Mesendoderm (in vitro differentiated cells): ENCODE measurements around the gene FAAH. TPM values are rescaled to one million over a fixed set of nuclear protein-coding genes. Genes with fewer than 3 reads are reported as not detected.
"Not testable (repeated sequence)": the region's sequence is repeated elsewhere in the genome, so short reads cannot be mapped to it uniquely, and the experiment has no call there.

Experiments
- DNase-seq: peaks from one replicate; pipeline ENCODE4 v3.0.0; 2013
- H2AK5ac ChIP-seq: 2 replicates; pipeline ENCODE4 v1.6.1; 2013; ENCODE audit warnings: low read length, inconsistent platforms
- H2BK120ac ChIP-seq: 2 replicates; pipeline ENCODE4 v1.6.1; 2013; ENCODE audit warnings: low read depth, mild to moderate bottlenecking, low read length, moderate library complexity, mixed read lengths
- H2BK15ac ChIP-seq: replicated peaks from 2 replicates; pipeline ENCODE4 v1.6.1; 2013; ENCODE audit warnings: low read depth, mild to moderate bottlenecking, moderate library complexity
- H2BK5ac ChIP-seq: 2 replicates; pipeline ENCODE4 v1.6.1; 2013; ENCODE audit warnings: low read length, inconsistent platforms
- H3K18ac ChIP-seq: 2 replicates; pipeline ENCODE4 v1.6.1; 2013; ENCODE audit warnings: mild to moderate bottlenecking, low read length, mixed read lengths
- H3K23ac ChIP-seq: one replicate; pipeline ENCODE4 v1.6.1; 2013; ENCODE audit warnings: low read length
- H3K27ac ChIP-seq: 2 replicates; pipeline ENCODE4 v1.5.1; 2013; ENCODE audit warnings: low read depth, mild to moderate bottlenecking, inconsistent platforms, low read length, moderate library complexity
- H3K27me3 ChIP-seq: 2 replicates; pipeline ENCODE4 v1.6.1; 2013; ENCODE audit warnings: low read length, control low read depth, mild to moderate bottlenecking, inconsistent platforms; ENCODE audit not compliant: insufficient read depth, poor library complexity
- H3K36me3 ChIP-seq: 2 replicates; pipeline ENCODE4 v1.6.1; 2013; ENCODE audit warnings: low read length, inconsistent platforms; ENCODE audit not compliant: control insufficient read depth, insufficient read depth
- H3K4ac ChIP-seq: one replicate; pipeline ENCODE4 v1.6.1; 2013; ENCODE audit warnings: low read depth, mild to moderate bottlenecking, low read length, moderate library complexity
- H3K4me1 ChIP-seq: 2 replicates; pipeline ENCODE4 v1.6.1; 2013; ENCODE audit warnings: low read depth, low read length, inconsistent platforms; ENCODE audit not compliant: control insufficient read depth
- H3K4me2 ChIP-seq: 2 replicates; pipeline ENCODE4 v1.6.1; 2013; ENCODE audit warnings: low read length
- H3K4me3 ChIP-seq: 2 replicates; pipeline ENCODE4 v1.5.1; 2013; ENCODE audit warnings: mild to moderate bottlenecking, low read length
- H3K56ac ChIP-seq: one replicate; pipeline ENCODE4 v1.6.1; 2013; ENCODE audit warnings: low read length
- H3K79me1 ChIP-seq: 2 replicates; pipeline ENCODE4 v1.6.1; 2013; ENCODE audit warnings: low read length, inconsistent platforms
- H3K79me2 ChIP-seq: 2 replicates; pipeline ENCODE4 v1.6.1; 2013; ENCODE audit warnings: mild to moderate bottlenecking, low read length; ENCODE audit not compliant: control insufficient read depth, insufficient read depth
- H3K9ac ChIP-seq: 2 replicates; pipeline ENCODE4 v1.6.1; 2013; ENCODE audit warnings: low read length, inconsistent platforms
- H4K5ac ChIP-seq: one replicate; pipeline ENCODE4 v1.6.1; 2013; ENCODE audit warnings: low read length
- H4K8ac ChIP-seq: one replicate; pipeline ENCODE4 v1.6.1; 2013; ENCODE audit warnings: low read depth, mild to moderate bottlenecking, control low read depth, low read length, moderate library complexity
- WGBS: extraction: QIAGEN DNeasy Blood & Tissue Kit; methylation state at CpG from one replicate; pipeline ENCODE4 v1.1.7; 2013; ENCODE audit warnings: low lambda C conversion rate, missing lambda C conversion rate; ENCODE audit not compliant: insufficient coverage; ENCODE audit errors: extremely low coverage; 5-methylcytosine and 5-hydroxymethylcytosine counted together
- polyA plus RNA-seq, 2 experiments: library from polyadenylated mRNA; stranded (reverse); fragments of 200-250 nt; gene quantifications; one replicate each; pipeline ENCODE4 v1.2.3, GENCODE V29; 2013

FAAH gene
- 3.3 TPM for polyA plus RNA-seq (2013, experiment 1 of 2)
- polyA plus RNA-seq (2013, experiment 2 of 2): 3.3 TPM

GRCh38 chr1:46394108-46394871, at the start of gene FAAH:
FAAH (plus strand) TSS chr1:46394317; CDS start chr1:46394349, 32 bp downstream.
- no peak within 1 kb of the TSS for H2BK15ac ChIP-seq
- H3K56ac ChIP-seq: peak within 1 kb of the TSS; percentile 86
- no peaks in the 10 kb centered on the region for H3K79me2 ChIP-seq
- H3K27me3 ChIP-seq: no peaks in the 10 kb centered on the region
- H2AK5ac ChIP-seq: no peak within 1 kb of the TSS
- peak within 1 kb of the TSS; percentile 72 for H3K9ac ChIP-seq
- no peak within 1 kb of the TSS for H3K4ac ChIP-seq
- H4K8ac ChIP-seq: no peak within 1 kb of the TSS
- peak within 1 kb of the TSS; percentile 63 for H3K18ac ChIP-seq
- no CpG with 5 or more reads among the region's 75 CpGs for WGBS
- no peak within 1 kb of the TSS for H3K27ac ChIP-seq
- peak within 1 kb of the TSS; percentile 37 for H3K4me3 ChIP-seq
- H2BK120ac ChIP-seq: no peak within 1 kb of the TSS
- no peak within 1 kb of the TSS for H3K23ac ChIP-seq
- H3K79me1 ChIP-seq: no peaks in the 10 kb centered on the region
- H2BK5ac ChIP-seq: no peak within 1 kb of the TSS
- no peaks in the 10 kb centered on the region for H3K4me1 ChIP-seq
- no peaks in the 10 kb centered on the region for H3K36me3 ChIP-seq
- peak; percentile 85 for DNase-seq
- peak within 1 kb of the TSS; percentile 94 for H3K4me2 ChIP-seq
- H4K5ac ChIP-seq: no peak within 1 kb of the TSS

- no peak for DNase-seq
- H3K79me1 ChIP-seq: peaks cover 21% of the 10 kb centered on the region
Observed at GRCh38 chr1:46344481-46344880, 49.6 kb upstream of the FAAH start.

GRCh38 chr1:46345281-46345680, 48.8 kb upstream of the FAAH start:
- H3K27me3 ChIP-seq: no peaks in the 10 kb centered on the region
- H2AK5ac ChIP-seq: no peak overlapping the region
- H3K79me2 ChIP-seq: peaks cover 13% of the 10 kb centered on the region
- H3K27ac ChIP-seq: no peak overlapping the region
- no peak overlapping the region for H2BK5ac ChIP-seq
- H3K56ac ChIP-seq: no peak overlapping the region
- H3K36me3 ChIP-seq: peaks cover 7% of the 10 kb centered on the region
- H3K4me2 ChIP-seq: no peak overlapping the region
- DNase-seq: no peak
- no peak overlapping the region for H2BK120ac ChIP-seq
- H3K4me1 ChIP-seq: no peaks in the 10 kb centered on the region
- no peak overlapping the region for H3K23ac ChIP-seq
- peaks cover 21% of the 10 kb centered on the region for H3K79me1 ChIP-seq
- H3K4ac ChIP-seq: no peak overlapping the region
- H4K5ac ChIP-seq: no peak overlapping the region
- no peak overlapping the region for H2BK15ac ChIP-seq
- H3K4me3 ChIP-seq: no peak overlapping the region
- no peak overlapping the region for H3K18ac ChIP-seq
- H3K9ac ChIP-seq: no peak overlapping the region
- H4K8ac ChIP-seq: no peak overlapping the region

More at GRCh38 chr1:46344481-46344880, 49.6 kb upstream of the FAAH start:
- H4K8ac ChIP-seq: no peak overlapping the region
- H3K27ac ChIP-seq: no peak overlapping the region
- no peak overlapping the region for H3K18ac ChIP-seq
- no peaks in the 10 kb centered on the region for H3K4me1 ChIP-seq
- no peak overlapping the region for H3K4me2 ChIP-seq
- H2BK120ac ChIP-seq: no peak overlapping the region
- no peak overlapping the region for H4K5ac ChIP-seq
- no peak overlapping the region for H3K4ac ChIP-seq
- H3K56ac ChIP-seq: no peak overlapping the region
- H3K36me3 ChIP-seq: peaks cover 5% of the 10 kb centered on the region
- H3K9ac ChIP-seq: no peak overlapping the region
- peaks cover 13% of the 10 kb centered on the region for H3K79me2 ChIP-seq
- no peak overlapping the region for H3K4me3 ChIP-seq
- no peak overlapping the region for H2AK5ac ChIP-seq
- WGBS: no CpG with 5 or more reads among the region's 3 CpGs
- no peak overlapping the region for H2BK15ac ChIP-seq
- no peak overlapping the region for H3K23ac ChIP-seq
- no peaks in the 10 kb centered on the region for H3K27me3 ChIP-seq
- no peak overlapping the region for H2BK5ac ChIP-seq

- H3K4me2 ChIP-seq: no peak overlapping the region
- H3K79me2 ChIP-seq: no peaks in the 10 kb centered on the region
- H2BK5ac ChIP-seq: no peak overlapping the region
- no peaks in the 10 kb centered on the region for H3K4me1 ChIP-seq
- no peak for DNase-seq
- H3K79me1 ChIP-seq: no peaks in the 10 kb centered on the region
- no peak overlapping the region for H2AK5ac ChIP-seq
- peaks cover 4% of the 10 kb centered on the region for H3K36me3 ChIP-seq
- no peak overlapping the region for H2BK15ac ChIP-seq
- no peak overlapping the region for H4K5ac ChIP-seq
- H3K27me3 ChIP-seq: no peaks in the 10 kb centered on the region
- no peak overlapping the region for H3K27ac ChIP-seq
- no peak overlapping the region for H4K8ac ChIP-seq
- no peak overlapping the region for H3K4me3 ChIP-seq
- no peak overlapping the region for H2BK120ac ChIP-seq
- no peak overlapping the region for H3K9ac ChIP-seq
- WGBS: 100% methylated on average over 1 of the region's 2 CpGs
- H3K4ac ChIP-seq: no peak overlapping the region
- H3K56ac ChIP-seq: no peak overlapping the region
- no peak overlapping the region for H3K23ac ChIP-seq
- H3K18ac ChIP-seq: no peak overlapping the region
Observed at GRCh38 chr1:46352363-46352762, 41.8 kb upstream of the FAAH start.

- no CpG with 5 or more reads among the region's 5 CpGs for WGBS
- H3K27me3 ChIP-seq, H4K5ac ChIP-seq: not testable (repeated sequence)
Observed at GRCh38 chr1:46355920-46356319, 38.2 kb upstream of the FAAH start.

GRCh38 chr1:46362158-46362557, 32.0 kb upstream of the FAAH start:
- DNase-seq: no peak
- no peak overlapping the region for H2BK15ac ChIP-seq
- H3K4ac ChIP-seq: no peak overlapping the region
- H3K9ac ChIP-seq: no peak overlapping the region
- peaks cover 13% of the 10 kb centered on the region for H3K36me3 ChIP-seq
- H4K5ac ChIP-seq: no peak overlapping the region
- H3K4me1 ChIP-seq: no peaks in the 10 kb centered on the region
- no peak overlapping the region for H2BK5ac ChIP-seq
- no peak overlapping the region for H3K18ac ChIP-seq
- H3K79me2 ChIP-seq: no peaks in the 10 kb centered on the region
- no peak overlapping the region for H3K4me2 ChIP-seq
- H2AK5ac ChIP-seq: no peak overlapping the region
- no peak overlapping the region for H2BK120ac ChIP-seq
- no peak overlapping the region for H3K23ac ChIP-seq
- no peak overlapping the region for H3K56ac ChIP-seq
- H3K27me3 ChIP-seq: no peaks in the 10 kb centered on the region
- no CpG with 5 or more reads among the region's 3 CpGs for WGBS
- no peaks in the 10 kb centered on the region for H3K79me1 ChIP-seq
- H4K8ac ChIP-seq: no peak overlapping the region
- H3K27ac ChIP-seq: no peak overlapping the region
- H3K4me3 ChIP-seq: no peak overlapping the region

More at GRCh38 chr1:46355920-46356319, 38.2 kb upstream of the FAAH start:
- H3K79me2 ChIP-seq, H3K18ac ChIP-seq, H3K4me2 ChIP-seq, H3K4me3 ChIP-seq, H2BK120ac ChIP-seq, H3K79me1 ChIP-seq, DNase-seq, H3K4ac ChIP-seq, H3K23ac ChIP-seq, H3K56ac ChIP-seq, H4K8ac ChIP-seq, H2AK5ac ChIP-seq, H3K36me3 ChIP-seq, H3K9ac ChIP-seq, H2BK5ac ChIP-seq, H2BK15ac ChIP-seq, H3K27ac ChIP-seq, H3K4me1 ChIP-seq: not testable (repeated sequence)
